Right hindlimb (tissue), 1 donor: ENCODE data around the gene COX6B2.
A peak's percentile ranks its signal among the peaks of the same experiment; 100 is the strongest.

ENCODE experiments used
- DNase-seq: peaks from one replicate; pipeline ENCODE4 v3.0.0-alpha.2; 2018

COX6B2 gene

GRCh38 chr19:55362174-55362989, 7.9 kb upstream of the COX6B2 start:
- DNase-seq = no peak

DNA sequence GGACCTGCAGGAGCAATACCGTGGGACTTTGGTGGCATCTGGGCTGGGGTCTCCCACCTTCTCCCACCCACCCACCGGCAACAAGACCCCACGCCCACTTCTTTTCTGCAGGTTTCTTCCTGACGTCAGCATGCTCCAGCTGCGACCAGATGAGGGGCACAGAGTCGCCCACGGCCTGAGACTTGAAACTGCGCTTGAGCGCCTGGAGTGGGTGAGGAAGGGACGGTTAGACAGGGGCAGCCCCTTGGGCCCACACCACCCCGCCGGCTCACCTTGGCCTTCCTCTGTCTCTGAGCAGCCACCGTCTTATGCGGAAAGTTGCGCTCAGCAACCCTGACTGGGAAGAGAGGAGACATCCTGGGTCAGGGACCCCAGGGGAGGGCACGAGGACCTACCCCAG, 6.4 kb upstream of the COX6B2 start:
- DNase-seq = no peak

GRCh38 chr19:55358943-55359908, 4.7 kb upstream of the COX6B2 start:
- no peak for DNase-seq

GRCh38 chr19:55358493-55358892, 4.0 kb upstream of the COX6B2 start:
- DNase-seq = no peak

DNA sequence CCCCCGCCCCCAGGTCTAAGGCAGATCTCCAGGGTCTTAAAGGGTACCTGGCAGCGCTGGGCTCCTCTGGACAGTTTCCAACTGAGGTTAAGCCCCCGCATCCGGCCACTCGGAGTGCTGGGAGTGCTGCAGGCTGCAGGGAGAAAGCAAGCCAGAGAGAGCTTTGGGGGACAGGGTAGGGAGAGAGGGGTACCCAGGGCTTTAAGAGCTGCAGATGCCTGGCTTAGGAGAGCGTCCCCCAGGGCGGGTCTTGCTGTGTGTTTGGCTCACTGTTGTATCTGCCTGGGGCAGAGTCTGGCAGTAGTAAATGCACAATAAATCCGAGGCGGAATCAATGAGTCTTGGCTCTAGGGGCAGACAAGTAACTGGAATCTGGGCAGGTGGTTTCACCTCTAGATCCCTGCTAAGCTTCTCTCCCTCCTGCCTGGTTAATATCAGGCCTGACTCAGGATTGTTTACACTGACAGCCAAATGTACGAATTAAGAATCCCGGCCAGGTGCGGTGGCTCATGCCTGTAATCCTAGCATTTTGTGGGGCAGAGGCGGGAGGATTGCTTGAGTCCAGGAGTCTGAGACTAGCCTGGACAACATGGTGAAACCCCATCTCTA, 798 bp upstream of the COX6B2 start:
- DNase-seq = peak; percentile 23

- DNase-seq = peak; percentile 62
Observed at GRCh38 chr19:55353803-55354697, 469 bp downstream of the COX6B2 start.

GRCh38 chr19:55353356-55353802, 1.1 kb downstream of the COX6B2 start:
- DNase-seq = no peak

DNA sequence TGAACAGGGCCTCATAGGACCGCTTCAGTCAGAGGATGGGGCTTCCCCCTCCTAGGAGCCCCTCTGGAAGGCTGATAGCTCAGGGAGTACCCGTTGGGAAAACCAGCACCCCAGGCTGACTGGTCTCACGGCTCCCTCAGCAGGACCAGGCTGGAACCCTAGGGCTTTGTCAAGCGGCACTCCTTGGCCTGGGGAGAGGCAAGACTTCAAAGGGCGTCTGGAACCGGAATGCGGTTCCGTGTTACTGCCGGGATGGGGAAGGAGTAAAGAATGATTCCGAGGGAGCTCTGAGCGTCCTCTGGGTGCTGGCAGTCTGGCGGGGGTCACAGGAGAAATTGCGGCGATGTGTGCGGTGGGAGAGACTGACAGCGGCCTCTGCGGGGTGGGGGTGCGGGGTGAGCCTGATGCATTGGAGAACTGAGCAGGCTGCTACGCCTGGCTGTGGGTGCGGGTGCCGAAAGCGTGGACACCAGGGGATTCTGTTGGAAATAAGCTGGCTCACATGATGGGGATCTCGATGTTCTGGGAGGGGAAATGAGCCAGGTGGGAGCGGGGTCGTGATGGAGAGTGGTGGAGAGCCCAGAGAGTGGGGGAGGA, 1.9 kb downstream of the COX6B2 start:
- no peak for DNase-seq

DNA sequence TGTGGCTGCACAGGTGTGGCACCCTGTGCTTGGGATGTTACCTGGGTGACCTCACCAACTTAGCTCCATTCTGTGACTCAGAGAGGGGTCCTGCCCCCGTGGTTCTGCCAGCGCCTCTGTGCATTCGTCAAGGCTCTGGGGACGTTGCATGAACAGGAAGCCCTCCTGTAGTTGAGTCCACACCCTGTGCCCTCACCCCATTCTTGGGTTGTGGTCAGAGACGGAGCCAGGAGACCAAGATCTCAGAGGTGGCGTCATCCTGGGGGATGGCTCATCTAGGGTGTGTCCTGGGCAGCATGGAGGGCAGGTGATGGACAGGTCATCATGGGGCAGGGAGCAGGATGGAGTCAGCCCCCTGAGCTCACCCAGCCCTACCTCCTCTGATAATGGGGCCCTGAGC, 2.5 kb downstream of the COX6B2 start:
- no peak for DNase-seq

GRCh38 chr19:55350620-55351315, 3.8 kb downstream of the COX6B2 start:
- no peak for DNase-seq

- DNase-seq = peak; percentile 29
Observed at GRCh38 chr19:55348317-55349034, 6.0 kb downstream of the COX6B2 start.

DNA sequence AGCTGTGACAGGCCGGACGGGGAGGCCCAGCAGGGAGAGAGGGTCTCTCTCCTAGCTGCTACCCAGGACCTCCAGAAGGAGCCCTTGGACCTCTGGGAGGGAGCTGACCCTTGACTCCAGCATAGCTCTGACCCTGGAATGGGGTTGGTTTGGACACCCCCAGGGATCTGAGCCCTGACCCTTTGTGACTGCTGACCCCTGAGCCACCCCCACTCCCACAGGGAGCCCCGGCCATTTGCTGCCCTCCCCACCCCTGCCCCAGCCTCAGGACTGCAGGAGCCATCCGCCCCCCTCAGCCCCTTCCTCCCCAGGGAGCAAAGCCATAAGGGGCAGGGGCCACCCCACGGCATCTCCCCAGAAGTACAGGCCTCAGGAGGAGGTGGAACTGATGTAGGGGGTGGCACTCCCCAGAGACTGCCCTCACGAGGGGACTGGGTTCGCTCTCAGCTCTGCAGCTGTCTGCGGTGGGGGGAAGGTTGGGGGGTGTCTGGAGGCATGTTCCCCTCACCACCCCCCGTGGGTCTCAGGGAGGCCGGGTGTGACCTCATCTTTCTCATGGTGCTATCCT, 7.0 kb downstream of the COX6B2 start:
- peak; percentile 24 for DNase-seq

- DNase-seq = no peak
Observed at GRCh38 chr19:55346725-55347441, 7.6 kb downstream of the COX6B2 start.

DNA sequence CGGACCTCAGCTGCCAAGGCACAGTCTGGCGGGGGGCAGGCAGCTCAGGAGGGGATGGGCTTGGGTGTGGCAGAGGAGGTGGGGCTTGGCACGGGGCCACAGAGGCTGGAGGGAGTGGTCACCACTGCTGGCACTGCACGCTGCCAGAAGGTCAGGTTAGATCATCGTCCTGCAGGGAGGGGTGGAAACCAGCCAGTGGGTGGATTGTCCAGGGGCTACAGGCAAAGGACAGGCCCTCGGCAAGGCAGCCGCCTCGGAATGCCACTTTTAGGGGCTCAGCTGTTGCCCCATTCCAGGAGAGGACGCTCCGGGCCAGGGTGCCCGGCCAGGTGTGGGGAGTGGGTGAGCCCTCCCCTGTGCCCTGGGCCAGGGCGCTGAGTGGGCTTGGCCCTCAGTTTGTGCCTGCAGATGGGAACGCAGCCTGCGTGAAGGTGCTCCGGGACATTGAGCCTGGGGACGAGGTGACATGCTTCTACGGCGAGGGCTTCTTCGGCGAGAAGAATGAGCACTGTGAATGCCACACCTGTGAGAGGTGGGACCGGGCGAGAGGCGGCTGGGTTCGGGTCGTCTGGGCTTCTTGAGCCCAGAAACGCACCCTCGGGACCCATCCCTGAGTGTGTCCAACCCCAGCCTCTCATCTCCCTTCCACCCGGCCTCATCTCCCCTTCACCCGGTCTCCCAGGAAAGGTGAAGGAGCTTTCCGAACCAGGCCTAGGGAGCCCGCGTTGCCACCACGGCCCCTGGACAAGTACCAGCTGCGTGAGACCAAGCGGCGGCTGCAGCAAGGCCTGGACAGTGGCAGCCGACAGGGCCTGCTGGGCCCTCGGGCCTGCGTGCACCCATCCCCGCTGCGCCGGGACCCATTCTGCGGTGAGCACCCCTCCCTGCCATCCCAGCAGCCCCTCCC, 8.4 kb downstream of the COX6B2 start:
- peak; percentile 79 for DNase-seq

DNA sequence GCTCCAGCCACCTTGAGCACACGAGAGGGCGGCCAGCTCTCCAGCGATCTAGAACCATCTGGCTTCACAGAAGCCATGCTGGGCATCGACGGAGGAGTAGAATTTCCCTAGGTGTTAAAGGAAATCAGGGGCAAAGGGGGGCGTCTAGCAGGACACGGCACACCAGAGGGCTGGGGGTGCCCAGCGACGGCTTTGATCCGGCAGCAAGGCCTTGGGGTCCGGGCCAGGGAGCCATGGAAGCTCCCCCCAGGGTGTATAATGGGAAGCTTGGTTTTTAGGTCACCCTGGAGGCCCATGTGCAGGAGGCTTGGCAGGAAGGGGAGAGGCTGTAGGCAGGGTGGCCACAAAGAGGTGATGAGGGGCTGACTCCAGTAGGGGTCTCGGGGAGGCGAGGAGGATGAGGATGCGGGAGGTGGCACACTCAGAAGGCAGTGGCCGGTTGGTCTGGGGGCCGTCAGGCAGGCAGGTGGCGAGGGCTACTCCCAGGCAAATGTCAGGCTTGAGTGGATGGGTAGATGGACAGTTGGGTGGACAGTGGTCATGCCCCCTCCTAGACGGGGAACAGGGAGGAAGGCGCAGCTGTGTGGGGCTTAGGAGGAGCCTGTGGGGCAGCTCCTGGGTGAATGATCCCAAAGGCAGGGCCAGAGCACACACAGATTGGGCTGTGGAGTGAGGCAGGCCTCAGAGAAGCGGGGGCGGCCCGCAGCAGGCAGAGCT, 9.3 kb downstream of the COX6B2 start:
- peak; percentile 16 for DNase-seq

DNA sequence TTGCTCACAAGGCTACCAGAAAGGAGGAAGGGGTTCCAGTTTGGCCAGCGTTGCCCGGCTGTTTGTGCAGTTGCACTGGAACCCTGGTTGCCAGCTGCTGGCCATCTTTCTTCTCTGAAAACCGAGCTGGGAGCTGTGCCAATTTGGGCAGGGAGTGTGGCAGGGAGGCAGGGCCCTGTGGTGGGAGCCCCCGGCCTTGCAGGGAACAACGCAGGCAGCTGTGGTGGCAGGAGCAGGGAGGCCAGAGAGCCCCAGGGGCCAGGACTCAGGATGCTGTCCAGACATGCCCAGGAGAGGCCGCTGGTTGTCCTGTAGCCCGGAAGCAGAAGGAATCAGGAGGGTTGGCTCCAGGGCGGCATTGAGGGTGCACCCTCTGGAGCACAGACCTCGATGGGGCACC, 10.1 kb downstream of the COX6B2 start:
- DNase-seq = peak; percentile 81
